K562 (cell line): ENCODE results near the gene PLEKHG5. TPM values are rescaled to one million over a fixed set of nuclear protein-coding genes. Genes with fewer than 3 reads are reported as not detected.

Experiments used
- AFF4 ChIP-seq: sonication (generic); formaldehyde crosslinking; IDR thresholded peaks from 2 replicates; pipeline ENCODE4 v1.8.0; 2023; ENCODE audit warnings: mild to moderate bottlenecking, missing genetic modification reagents
- ARHGAP35 ChIP-seq: fragments of 450-650 bp; IDR thresholded peaks from 2 replicates; pipeline ENCODE4 v1.6.1; 2018; ENCODE audit not compliant: partially characterized antibody
- ELK1 ChIP-seq: sonication (generic); formaldehyde crosslinking; IDR thresholded peaks from 2 replicates; pipeline ENCODE4 v1.8.1; 2022; ENCODE audit warnings: missing genetic modification reagents
- GABPB2 ChIP-seq: fragments of 250-450 bp; sonication (Bioruptor Pico); conservative IDR thresholded peaks from 2 replicates; pipeline ENCODE4 v1.5.1; 2021; ENCODE audit warnings: mild to moderate bottlenecking
- HINFP ChIP-seq: fragments of 450-650 bp; conservative IDR thresholded peaks from 2 replicates; pipeline ENCODE4 v1.6.1; 2016; ENCODE audit warnings: missing genetic modification characterization, low read depth, mild to moderate bottlenecking, control low read depth, missing compliant biosample characterization
- MNT ChIP-seq, 2 experiments: fragments of 450-650 bp; conservative IDR thresholded peaks; 2 replicates each; pipeline ENCODE4 v1.6.1; 2017; ENCODE audit warnings: mild to moderate bottlenecking in 2 of 2, moderate library complexity in 2 of 2
- NKRF ChIP-seq: fragments of 450-650 bp; IDR thresholded peaks from 2 replicates; pipeline ENCODE4 v1.6.1; 2016; ENCODE audit warnings: borderline replicate concordance
- RBM14 ChIP-seq: fragments of 200-400 bp; formaldehyde crosslinking; IDR thresholded peaks from 2 replicates; pipeline ENCODE4 v1.6.1; 2018; ENCODE audit warnings: low read depth, mild to moderate bottlenecking, low read length, moderate library complexity, borderline replicate concordance; ENCODE audit not compliant: insufficient read depth
- TFAP4 ChIP-seq: sonication (generic); formaldehyde crosslinking; IDR thresholded peaks from 2 replicates; pipeline ENCODE4 v1.8.0; 2022; ENCODE audit warnings: missing genetic modification reagents, mild to moderate bottlenecking, moderate library complexity, borderline replicate concordance
- YY1 ChIP-seq, 3 experiments: IDR thresholded peaks; 2 replicates each; pipeline ENCODE4 v1.6.1; 2011; ENCODE audit warnings: low read length in 2 of 3, mild to moderate bottlenecking in 2 of 3, moderate library complexity in 2 of 3, borderline replicate concordance in 1 of 3, control low read depth in 1 of 3, low read depth in 1 of 3; ENCODE audit not compliant: insufficient read depth in 3 of 3, insufficient replicate concordance in 2 of 3, control insufficient read depth in 1 of 3, insufficient read length in 1 of 3; ENCODE audit errors: extremely low read depth in 1 of 3
- ZBTB7A ChIP-seq: IDR thresholded peaks from 2 replicates; pipeline ENCODE4 v1.6.1; 2011; ENCODE audit warnings: low read depth, mild to moderate bottlenecking, low read length, moderate library complexity, borderline replicate concordance; ENCODE audit not compliant: control insufficient read depth
- ZFX ChIP-seq: sonication (generic); formaldehyde crosslinking; IDR thresholded peaks from 2 replicates; pipeline ENCODE4 v1.8.0; 2022; ENCODE audit warnings: mild to moderate bottlenecking, missing genetic modification reagents, moderate library complexity
- ZNF79 ChIP-seq: fragments of 250-450 bp; sonication (Bioruptor Pico); IDR thresholded peaks from 2 replicates; pipeline ENCODE4 v1.4.0; 2020; ENCODE audit warnings: low read depth, mild to moderate bottlenecking, moderate library complexity
- polyA plus RNA-seq, 8 experiments: library from polyadenylated mRNA; depleted of rRNA in 4 of 8; stranded (reverse) in 5 of 8; unstranded in 3 of 8; fragments of >200 nt; fragmentation: Nextera tagmentation in 2 of 8; fragmentation: Illumina TruSeq in 1 of 8; extraction: Ambion mirVana in 2 of 8; extraction: Trizol in 1 of 8; gene quantifications; 2 replicates each; pipeline versions ENCODE4 v1.2.1 to v1.2.3, GENCODE V29; 2011 to 2014; ENCODE audit warnings: inconsistent platforms in 1 of 8, missing spikeins in 1 of 8
- total RNA-seq, 7 experiments: library from RNA; depleted of rRNA in 6 of 7; stranded (reverse); fragments of >200 nt in 6 of 7; fragmentation: Illumina TruSeq in 2 of 7; extraction: Trizol in 2 of 7; gene quantifications; 2 replicates each; pipeline versions ENCODE4 v1.2.1 to v1.2.3, GENCODE V29; 2011 to 2021; ENCODE audit warnings: low replicate concordance in 1 of 7

PLEKHG5 gene
- total and polyA plus RNA-seq, 9 of the 15 experiments (the other 6 are each of a cell fraction or from before 2014, with no cell fraction given): 0.04 to 0.29 (median 0.09) TPM; not detected in 3

GRCh38 chr1:6420454-6421042, 70.9 kb downstream of the PLEKHG5 start (continued):
- TF ChIP-seq MNT (conservative IDR thresholded peaks at IDR 0.05) (peak in 1 of 2 experiments; percentile 52; a peak in 1 of 4 replicates), TFAP4 (CRISPR knock-in tag) (peak; percentile 51; the same call in 1 of the 2 replicates), ARHGAP35 (no peak), NKRF (no peak), ZNF79 (no peak), YY1 (IDR thresholded peaks at IDR 0.05; ENCODE audit: borderline replicate concordance in 1 of 3, control insufficient read depth in 1 of 3, extremely low read depth in 1 of 3, insufficient read depth in 3 of 3, insufficient read length in 1 of 3, insufficient replicate concordance in 2 of 3, low read depth in 1 of 3, low read length in 2 of 3) (no peak), HINFP (tag) (no peak), ZFX (CRISPR knock-in tag) (peak; percentile 38), GABPB2 (CRISPR knock-in tag) (no peak), ELK1 (CRISPR knock-in tag) (no peak), AFF4 (no peak), ZBTB7A (peak; percentile 54; the same call in 1 of the 2 replicates), RBM14 (0 out of 2 replicates have a peak, but pooled peaks have one; percentile 38)
